Vagina (tissue), 2 donors: ENCODE results near the gene MEX3A. TPM values are rescaled to one million over a fixed set of nuclear protein-coding genes. Genes with fewer than 3 reads are reported as not detected.

Experiments
- DNase-seq, 2 donors: peaks; one replicate each; pipeline ENCODE4 v3.0.0-alpha.2; 2017; ENCODE audit errors: extremely low spot score in 2 of 2
- H3K27ac ChIP-seq: fragments of 200-600 bp; sonication (generic); one replicate; pipeline ENCODE4 v1.5.1; 2019
- H3K27me3 ChIP-seq: fragments of 200-600 bp; sonication (generic); one replicate; pipeline ENCODE4 v1.5.1; 2019
- H3K36me3 ChIP-seq, 2 donors: fragments of 200-600 bp; sonication (generic); one replicate each; pipeline ENCODE4 v1.5.1; 2017 to 2019
- H3K4me1 ChIP-seq: fragments of 200-600 bp; sonication (generic); one replicate; pipeline ENCODE4 v1.5.1; 2019
- H3K4me3 ChIP-seq, 2 donors: fragments of 200-600 bp; sonication (generic); 1 replicate in 1 of 2; 2 replicates in 1 of 2; pipeline ENCODE4 v1.5.1; 2016 to 2019
- H3K9me3 ChIP-seq: fragments of 200-600 bp; sonication (generic); one replicate; pipeline ENCODE4 v1.5.1; 2019
- CTCF ChIP-seq, 3 experiments: fragments of 450-650 bp in 2 of 3; fragments of 200-600 bp in 1 of 3; sonication (generic) in 1 of 3; IDR thresholded peaks; one replicate each; pipeline ENCODE4 v1.5.1; 2017 to 2019; ENCODE audit warnings: antibody characterized with exemption in 3 of 3, mild to moderate bottlenecking in 2 of 3, moderate library complexity in 2 of 3
- POLR2A ChIP-seq, 2 donors: fragments of 450-650 bp; IDR thresholded peaks; one replicate each; pipeline ENCODE4 v1.6.1; 2017; ENCODE audit warnings: antibody characterized with exemption in 2 of 2, mild to moderate bottlenecking in 2 of 2, moderate library complexity in 2 of 2
- POLR2AphosphoS5 ChIP-seq, 2 donors: sonication (generic); formaldehyde crosslinking; IDR thresholded peaks; one replicate each; pipeline ENCODE4 v1.9.0; 2017; ENCODE audit warnings: antibody characterized with exemption in 2 of 2, mild to moderate bottlenecking in 2 of 2, low read depth in 1 of 2; ENCODE audit not compliant: insufficient read depth in 1 of 2
- intact Hi-C: fragments of 100-400 bp; cut with DNase I; formaldehyde crosslinking; loops from one replicate; pipeline ENCODE4 v1.15.1; 2023
- total RNA-seq: library from RNA; depleted of rRNA; stranded (reverse); fragments of >200 nt; gene quantifications from one replicate; pipeline ENCODE4 v1.2.3, GENCODE V29; 2016

Gene MEX3A
- total RNA-seq, 1 donor from 2014 or later: 1.2 TPM

DNA sequence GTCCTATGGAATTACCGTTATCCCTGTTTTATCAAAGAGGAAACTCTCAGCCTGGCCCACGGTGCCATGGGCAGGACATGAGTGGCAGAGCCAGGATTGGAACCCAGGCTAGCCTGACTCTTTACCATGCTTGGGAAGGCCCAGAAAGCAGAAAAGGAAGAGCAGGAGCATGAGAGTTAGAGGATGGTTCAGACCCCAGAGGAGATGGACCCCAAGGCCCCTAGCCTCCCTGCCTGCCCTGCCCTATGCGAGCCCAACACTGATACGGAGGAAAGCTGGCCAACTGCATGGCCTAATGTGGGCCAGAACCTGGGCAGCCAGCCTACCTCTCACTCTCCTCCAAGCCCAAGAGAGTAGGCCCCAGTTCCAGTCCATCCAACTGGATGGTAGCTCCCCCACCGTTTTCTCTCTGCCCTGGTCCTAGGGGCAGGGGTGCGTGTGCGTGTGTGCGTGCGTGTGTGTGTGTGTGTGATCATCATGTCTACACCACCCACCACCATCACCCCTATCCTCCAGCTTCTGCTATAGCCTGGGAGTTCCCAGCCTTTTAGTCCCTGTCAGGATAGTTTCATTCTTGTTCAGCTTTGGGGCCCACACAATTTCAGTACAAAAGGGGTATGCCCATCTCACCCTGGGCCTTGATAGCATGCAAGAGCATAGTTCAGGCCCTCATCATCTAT lies 15.4 kb upstream of the MEX3A start:
- H3K27ac ChIP-seq: peak overlapping the region; percentile 96
- intact Hi-C loops: loop anchor here (2.0 kb wide), 1 partner anchor 33 kb away; no protein-coding TSS in a partner anchor

DNA sequence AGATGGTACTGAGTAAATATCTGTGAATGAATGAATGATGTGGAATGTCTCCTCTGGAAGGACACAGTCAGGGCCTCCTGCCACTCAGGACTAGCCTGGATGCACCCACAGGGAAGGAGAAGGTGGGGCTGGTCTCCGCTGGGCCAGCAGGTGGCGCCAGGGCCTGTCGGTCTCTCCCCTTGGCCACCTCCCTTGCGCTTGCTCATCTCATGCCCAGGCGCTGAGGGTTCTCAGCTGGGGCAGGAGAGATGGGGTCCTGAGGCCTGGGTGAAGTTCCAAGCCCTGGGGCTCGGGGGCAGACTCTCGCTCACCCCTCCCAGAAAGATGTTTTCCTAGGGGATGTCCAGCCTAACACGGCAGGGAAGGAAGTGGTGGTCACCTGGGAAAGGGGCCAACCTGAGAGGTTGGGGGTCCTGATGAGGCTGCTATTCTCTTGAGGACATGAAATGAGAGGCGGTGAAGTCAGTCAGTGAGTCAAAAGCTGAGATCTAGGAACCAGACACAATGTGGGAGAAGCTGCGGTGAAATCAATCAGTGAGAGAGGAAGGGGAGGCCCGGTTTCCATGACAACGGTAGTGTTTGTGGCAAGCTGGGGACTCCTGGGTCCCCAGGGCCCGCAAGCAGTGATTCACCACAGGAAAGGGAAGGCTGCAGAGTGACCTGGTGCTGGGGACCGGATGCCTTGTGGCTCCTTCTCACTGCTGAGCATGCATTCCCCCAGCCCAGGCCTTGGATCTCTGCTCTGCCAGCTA lies 14.6 kb upstream of the MEX3A start:
- TF ChIP-seq CTCF (IDR thresholded peaks at IDR 0.05) (peak; percentile 93 to 99 (median 97)), POLR2AphosphoS5 (IDR thresholded peaks at IDR 0.05; ENCODE audit: insufficient read depth in 1 of 2, low read depth in 1 of 2) (peak; percentile 73 to 82), POLR2A (IDR thresholded peaks at IDR 0.05) (no peak)
- no peaks in the 10 kb centered on the region for H3K9me3 ChIP-seq
- intact Hi-C loops: loop anchor here (2.0 kb wide), 1 partner anchor 34 kb away; no protein-coding TSS in a partner anchor
- peak overlapping the region; percentile 96 for H3K27ac ChIP-seq
- peaks cover 42% of the 10 kb centered on the region for H3K4me1 ChIP-seq
- H3K27me3 ChIP-seq: no peaks in the 10 kb centered on the region
- no peaks in the 10 kb centered on the region for H3K36me3 ChIP-seq
- DNase-seq: no peak
- peak overlapping the region in 1 of 2 donors; percentile 11 for H3K4me3 ChIP-seq

More for the DNA sequence above, 15.4 kb upstream of the MEX3A start:
- Histone ChIP-seq H3K9me3 (no peaks in the 10 kb centered on the region), H3K27me3 (no peaks in the 10 kb centered on the region), H3K36me3 (no peaks in the 10 kb centered on the region), H3K4me1 (peaks cover 51% of the 10 kb centered on the region), H3K4me3 (no peak overlapping the region)
- TF ChIP-seq POLR2AphosphoS5 (IDR thresholded peaks at IDR 0.05; ENCODE audit: insufficient read depth in 1 of 2, low read depth in 1 of 2) (no peak), CTCF (IDR thresholded peaks at IDR 0.05) (no peak), POLR2A (IDR thresholded peaks at IDR 0.05) (no peak)
- DNase-seq: no peak

GRCh38 chr1:156095906-156096508 lies 13.7 kb upstream of the MEX3A start:
- H3K4me1 ChIP-seq: peaks cover 37% of the 10 kb centered on the region
- intact Hi-C loops: loop anchor here (2.0 kb wide), 1 partner anchor 35 kb away; no protein-coding TSS in a partner anchor
- no peaks in the 10 kb centered on the region for H3K36me3 ChIP-seq
- no peaks in the 10 kb centered on the region for H3K27me3 ChIP-seq
- no peak for DNase-seq
- H3K9me3 ChIP-seq: no peaks in the 10 kb centered on the region
- no peak overlapping the region for H3K4me3 ChIP-seq
- H3K27ac ChIP-seq: peak overlapping the region; percentile 96
- TF ChIP-seq CTCF (IDR thresholded peaks at IDR 0.05): no peak
- no peak for TF ChIP-seq POLR2A (IDR thresholded peaks at IDR 0.05)
- TF ChIP-seq POLR2AphosphoS5 (IDR thresholded peaks at IDR 0.05; ENCODE audit: insufficient read depth in 1 of 2, low read depth in 1 of 2): no peak

GRCh38 chr1:156091610-156092009 lies 9.3 kb upstream of the MEX3A start:
- TF ChIP-seq POLR2A (IDR thresholded peaks at IDR 0.05) (no peak), CTCF (IDR thresholded peaks at IDR 0.05) (no peak), POLR2AphosphoS5 (IDR thresholded peaks at IDR 0.05; ENCODE audit: insufficient read depth in 1 of 2, low read depth in 1 of 2) (no peak)
- DNase-seq: no peak
- Histone ChIP-seq H3K27me3 (no peaks in the 10 kb centered on the region), H3K9me3 (no peaks in the 10 kb centered on the region), H3K4me1 (peaks cover 22% of the 10 kb centered on the region), H3K4me3 (no peak overlapping the region), H3K36me3 (no peaks in the 10 kb centered on the region), H3K27ac (no peak overlapping the region)
- intact Hi-C loops: loop anchor here (2.0 kb wide), 1 partner anchor 133 kb away; no protein-coding TSS in a partner anchor
